GM12891 (cell line): ENCODE measurements around the gene SHISA6.

Source experiments
- DNase-seq: peaks from one replicate; pipeline ENCODE4 v3.0.0; 2011; ENCODE audit warnings: low spot score; ENCODE audit not compliant: insufficient read length
- FAIRE-seq: peaks from 2 replicates; lab custom pipeline; 2011; peaks lifted over from hg19 to GRCh38; lab: Jason Lieb, UNC
- PAX5 ChIP-seq: IDR thresholded peaks from 2 replicates; pipeline ENCODE4 v1.6.1; 2011; ENCODE audit warnings: low read length, moderate library complexity, mild to moderate bottlenecking; ENCODE audit not compliant: insufficient read depth, severe bottlenecking
- POLR2A ChIP-seq: IDR thresholded peaks from 2 replicates; pipeline ENCODE4 v1.6.1; 2011; ENCODE audit warnings: low read depth, low read length, control low read depth
- POLR2AphosphoS5 ChIP-seq: IDR thresholded peaks from 2 replicates; pipeline ENCODE4 v1.6.1; 2011; ENCODE audit warnings: low read depth, low read length, control low read depth
- POU2F2 ChIP-seq: IDR thresholded peaks from 2 replicates; pipeline ENCODE4 v1.6.1; 2011; ENCODE audit warnings: low read depth, mild to moderate bottlenecking, control low read depth, low read length, moderate library complexity
- SPI1 ChIP-seq: IDR thresholded peaks from 2 replicates; pipeline ENCODE4 v1.6.1; 2011; ENCODE audit warnings: low read depth, low read length, control low read depth
- TAF1 ChIP-seq: IDR thresholded peaks from 2 replicates; pipeline ENCODE4 v1.6.1; 2011; ENCODE audit warnings: low read depth, low read length, control low read depth

The SHISA6 gene

GRCh38 chr17:11334493-11334892 lies 93.5 kb downstream of the SHISA6 start:
- FAIRE-seq (no peak), DNase-seq (no peak)
- TF ChIP-seq TAF1, result no peak

GRCh38 chr17:11336290-11336689 lies 95.3 kb downstream of the SHISA6 start:
- DNase-seq, result no peak
- no peak for TF ChIP-seq PAX5
- no peak for TF ChIP-seq POU2F2
- TF ChIP-seq SPI1, result no peak
- TF ChIP-seq POLR2AphosphoS5, result no peak
- TF ChIP-seq TAF1, result no peak
- TF ChIP-seq POLR2A, result no peak
- FAIRE-seq, result no peak

DNA sequence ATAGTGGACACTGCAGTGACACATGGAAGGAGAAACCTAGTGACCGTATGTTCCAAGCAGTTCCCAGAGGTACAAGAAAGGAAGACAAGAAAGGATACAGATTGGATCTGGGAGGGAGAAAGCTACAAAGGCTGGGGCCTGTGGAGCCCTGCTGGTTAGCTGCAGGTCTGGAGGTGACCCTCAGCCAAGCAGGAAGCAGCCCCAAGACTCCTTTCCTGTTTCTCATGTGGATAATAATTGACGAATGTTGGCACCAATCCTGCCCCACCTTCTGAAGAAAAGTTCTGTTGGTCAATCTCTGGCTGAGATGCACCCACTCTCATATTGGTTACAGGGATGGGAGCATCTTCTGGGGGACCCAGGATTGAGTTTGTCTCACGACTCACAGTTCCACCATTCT lies 99.8 kb downstream of the SHISA6 start:
- TF ChIP-seq TAF1 (no peak), POLR2AphosphoS5 (no peak), POLR2A (no peak), PAX5 (no peak), POU2F2 (no peak), SPI1 (no peak)
- DNase-seq (no peak), FAIRE-seq (no peak)

DNA sequence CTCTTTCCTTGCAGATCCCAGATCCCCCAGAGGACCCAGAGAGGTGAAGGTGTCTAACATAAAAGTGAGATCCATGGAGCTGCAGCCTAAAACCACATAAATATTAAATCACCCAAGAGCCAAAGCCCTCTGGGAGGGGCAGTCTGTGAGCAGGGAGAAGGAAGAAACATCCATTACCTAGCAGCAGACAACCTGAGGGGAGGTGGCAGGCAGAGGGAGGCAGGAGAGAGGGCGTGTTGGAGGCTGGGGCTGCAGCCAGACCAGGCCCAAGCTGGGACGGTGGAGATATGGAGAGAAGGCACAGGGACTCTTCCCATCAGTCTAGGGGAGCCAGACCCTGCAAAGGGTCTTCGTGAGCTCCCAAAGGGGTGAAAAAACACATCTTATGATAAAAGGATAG lies 101.1 kb downstream of the SHISA6 start:
- no peak for DNase-seq
- no peak for FAIRE-seq
- no peak for TF ChIP-seq POLR2A

DNA sequence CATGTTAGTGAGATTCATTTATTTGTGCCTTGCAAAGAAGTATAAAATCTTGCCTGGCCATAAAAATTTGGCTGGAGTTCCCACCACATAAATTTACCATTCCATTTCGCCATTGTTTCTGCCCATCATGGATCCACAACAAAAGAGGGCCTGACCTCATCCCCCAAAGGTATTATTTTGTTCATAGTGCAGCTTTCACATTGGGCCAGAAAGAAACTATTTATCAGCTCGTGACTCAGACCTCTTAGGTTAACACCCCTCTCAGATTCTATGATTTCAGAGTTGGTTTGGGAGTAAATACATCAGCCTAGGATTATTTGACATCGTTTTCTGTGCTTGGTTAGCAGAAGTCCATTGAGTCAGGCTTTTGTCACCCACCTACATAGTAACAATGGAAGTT lies 108.1 kb downstream of the SHISA6 start:
- no peak for FAIRE-seq
- no peak for DNase-seq
- no peak for TF ChIP-seq POLR2A
- no peak for TF ChIP-seq PAX5
- no peak for TF ChIP-seq SPI1
- no peak for TF ChIP-seq POU2F2
- no peak for TF ChIP-seq POLR2AphosphoS5
- TF ChIP-seq TAF1, result no peak

GRCh38 chr17:11351479-11351878 lies 110.5 kb downstream of the SHISA6 start:
- FAIRE-seq (no peak), DNase-seq (no peak)
- TF ChIP-seq POU2F2 (no peak), TAF1 (no peak)

- no peak for FAIRE-seq
- no peak for DNase-seq
- TF ChIP-seq POLR2AphosphoS5, result no peak
- TF ChIP-seq SPI1, result no peak
- TF ChIP-seq POLR2A, result no peak
- no peak for TF ChIP-seq POU2F2
- TF ChIP-seq TAF1, result no peak
- TF ChIP-seq PAX5, result no peak
Measured at GRCh38 chr17:11353601-11354000, 112.6 kb downstream of the SHISA6 start.

- DNase-seq (no peak), FAIRE-seq (no peak)
- no peak for TF ChIP-seq POLR2A
- no peak for TF ChIP-seq TAF1
- TF ChIP-seq POLR2AphosphoS5, result no peak
- TF ChIP-seq PAX5, result no peak
- no peak for TF ChIP-seq POU2F2
- no peak for TF ChIP-seq SPI1
Measured at GRCh38 chr17:11356371-11356770, 115.4 kb downstream of the SHISA6 start.

DNA sequence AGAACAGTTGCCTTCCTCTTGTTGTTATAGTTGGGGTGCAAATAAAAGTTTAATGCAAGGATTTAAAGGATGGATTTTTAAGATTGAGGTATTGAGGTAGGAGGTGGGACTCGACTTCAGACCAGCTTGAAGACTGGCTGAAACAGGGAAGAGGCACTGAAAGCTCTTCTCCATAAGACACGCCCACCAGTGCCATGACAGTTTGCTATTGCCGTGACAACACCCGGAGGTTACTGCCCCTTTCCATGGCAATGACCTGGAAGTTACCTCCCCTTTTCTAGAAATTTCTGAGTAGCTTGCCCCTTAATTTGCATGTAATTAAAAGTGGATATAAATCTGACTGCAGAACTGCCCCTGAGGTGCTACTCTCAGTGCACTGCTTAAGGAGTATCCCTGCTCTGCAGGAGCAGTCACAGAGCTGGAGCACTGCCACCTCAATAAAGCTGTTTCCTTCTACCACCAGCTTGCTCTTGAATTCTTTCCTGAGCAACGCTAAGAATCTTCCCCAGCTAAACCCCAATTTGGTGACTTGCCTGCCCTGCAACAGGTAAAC lies 122.6 kb downstream of the SHISA6 start:
- FAIRE-seq (no peak), DNase-seq (no peak)
- TF ChIP-seq SPI1, result no peak
- TF ChIP-seq PAX5, result no peak
- no peak for TF ChIP-seq POLR2A
- TF ChIP-seq TAF1, result no peak
- TF ChIP-seq POLR2AphosphoS5, result no peak
- TF ChIP-seq POU2F2, result no peak

GRCh38 chr17:11366272-11366850 lies 125.3 kb downstream of the SHISA6 start:
- TF ChIP-seq POU2F2 (no peak), SPI1 (no peak), PAX5 (no peak), TAF1 (no peak), POLR2A (no peak), POLR2AphosphoS5 (no peak)
- no peak for DNase-seq
- FAIRE-seq, result no peak

DNA sequence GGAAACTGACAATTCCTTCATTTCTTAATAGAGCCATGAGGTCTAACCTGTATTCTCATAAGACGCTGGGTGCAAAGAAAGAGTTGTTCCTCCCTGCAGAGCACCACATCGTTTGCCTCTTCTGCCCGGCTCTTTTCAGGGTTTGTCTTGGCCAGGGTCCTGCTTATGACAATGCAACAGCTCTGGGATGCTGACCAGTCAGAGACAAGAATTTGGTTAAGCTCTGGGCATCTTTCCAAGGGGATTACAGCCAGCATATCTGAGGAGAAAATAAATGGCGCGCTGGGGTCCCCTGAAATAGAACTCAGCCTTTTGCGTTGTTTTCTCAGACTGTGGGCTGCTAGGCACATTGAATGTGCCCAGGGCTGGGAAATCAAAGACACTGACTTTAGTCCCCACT lies 128.6 kb downstream of the SHISA6 start:
- FAIRE-seq (no peak), DNase-seq (no peak)
- no peak for TF ChIP-seq TAF1
- TF ChIP-seq SPI1, result no peak
- no peak for TF ChIP-seq POU2F2
- TF ChIP-seq POLR2AphosphoS5, result no peak
- no peak for TF ChIP-seq PAX5
- no peak for TF ChIP-seq POLR2A
